GM21528 (cell line): Measurements from ENCODE around the gene CHRNA3.
"Not testable (repeated sequence)": the region's sequence is repeated elsewhere in the genome, so short reads cannot be mapped to it uniquely, and the experiment has no call there.

Experiments
- ATAC-seq: cut with Tn5 transposase; IDR thresholded peaks from one replicate; pipeline ENCODE4 v1.9.1; 2021; ENCODE audit warnings: mild to moderate bottlenecking, moderate library complexity; ENCODE audit not compliant: unreplicated experiment, low FRiP score

The CHRNA3 gene

DNA sequence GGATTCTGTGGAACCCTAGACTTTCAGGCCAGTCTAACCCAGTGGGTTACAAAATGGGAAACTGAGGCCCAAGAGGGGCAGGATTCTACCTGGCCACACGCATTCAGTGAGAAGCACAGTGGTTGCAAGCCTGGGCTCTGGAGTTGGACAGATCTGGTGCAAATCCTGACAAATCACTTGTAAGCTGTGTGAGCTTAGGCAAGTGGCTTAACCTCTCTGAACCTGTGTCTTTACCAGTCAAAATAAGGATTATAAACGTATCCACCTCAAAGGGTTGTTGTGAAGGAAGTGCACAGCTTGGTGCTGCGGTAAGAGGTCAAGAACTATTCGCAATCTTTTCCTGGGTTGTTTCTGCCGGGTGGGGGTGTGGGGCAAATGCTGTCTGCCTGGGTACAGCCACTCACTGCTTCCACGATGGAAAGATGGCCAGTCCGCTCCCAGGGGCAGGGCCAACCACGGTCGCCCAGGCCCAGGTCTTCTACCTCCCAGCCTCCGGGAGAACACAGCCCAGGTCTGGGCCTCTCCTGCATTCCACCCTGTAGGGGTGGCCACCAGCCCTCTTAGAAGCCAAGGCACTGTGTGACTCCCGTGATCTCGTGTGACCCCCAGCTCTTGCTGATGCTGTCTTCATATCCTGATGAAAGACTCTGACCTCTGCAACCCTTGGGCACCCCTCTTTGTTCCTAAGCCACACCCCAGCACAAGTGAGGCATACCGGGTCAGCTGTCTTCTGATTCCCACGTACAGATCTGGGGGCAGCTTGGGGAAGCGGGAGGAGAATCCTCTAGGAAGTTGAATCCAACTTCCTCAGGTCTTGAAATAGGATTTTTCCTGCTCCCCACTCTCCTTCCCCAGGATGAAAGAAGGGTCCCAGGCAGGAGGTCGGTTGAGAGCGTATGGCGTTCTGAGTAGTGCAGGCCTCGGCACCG is 1.5 kb downstream of the CHRNA3 start:
- no peak for ATAC-seq

DNA sequence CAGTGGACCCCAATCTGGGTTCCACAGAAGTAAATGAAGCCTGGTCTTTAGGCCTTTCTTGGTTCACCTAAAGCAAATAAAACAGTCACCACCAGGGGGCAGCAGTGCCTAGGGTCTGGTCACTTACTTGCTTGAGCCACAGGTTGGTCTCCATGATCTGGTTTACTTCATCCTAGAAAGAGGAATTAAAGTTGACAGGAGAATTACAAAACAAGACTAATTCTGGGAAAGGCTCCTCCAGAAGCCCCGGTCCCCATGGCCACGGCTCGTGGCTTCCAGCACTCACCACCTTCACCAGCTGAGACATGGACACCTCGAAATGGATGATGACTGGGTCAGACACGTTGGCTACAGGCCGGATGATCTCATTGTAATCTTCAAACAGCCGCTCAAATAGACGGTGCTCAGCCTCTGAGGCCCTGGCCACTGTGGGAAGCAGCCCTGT is 2.3 kb downstream of the CHRNA3 start:
- no peak for ATAC-seq

DNA sequence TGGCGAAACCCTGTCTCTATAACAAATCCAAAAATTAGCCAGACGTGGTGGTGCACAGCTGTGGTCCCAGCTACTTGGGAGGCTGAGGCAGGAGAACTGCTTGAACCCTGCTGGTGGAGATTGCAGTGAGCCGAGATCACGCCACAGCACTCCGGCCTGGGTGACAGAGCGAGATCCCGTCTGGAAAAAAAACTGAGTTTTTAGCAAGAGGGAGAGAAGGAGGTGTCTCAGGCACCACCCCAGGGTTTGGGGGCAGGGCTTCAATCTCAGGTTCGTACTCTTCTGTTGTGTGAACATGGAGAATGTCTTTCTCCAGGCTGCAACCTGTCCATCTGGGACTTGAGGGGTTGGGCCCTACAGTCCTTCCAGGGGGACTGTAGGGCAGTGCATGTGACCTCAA is 2.7 kb downstream of the CHRNA3 start:
- ATAC-seq, result no peak

DNA sequence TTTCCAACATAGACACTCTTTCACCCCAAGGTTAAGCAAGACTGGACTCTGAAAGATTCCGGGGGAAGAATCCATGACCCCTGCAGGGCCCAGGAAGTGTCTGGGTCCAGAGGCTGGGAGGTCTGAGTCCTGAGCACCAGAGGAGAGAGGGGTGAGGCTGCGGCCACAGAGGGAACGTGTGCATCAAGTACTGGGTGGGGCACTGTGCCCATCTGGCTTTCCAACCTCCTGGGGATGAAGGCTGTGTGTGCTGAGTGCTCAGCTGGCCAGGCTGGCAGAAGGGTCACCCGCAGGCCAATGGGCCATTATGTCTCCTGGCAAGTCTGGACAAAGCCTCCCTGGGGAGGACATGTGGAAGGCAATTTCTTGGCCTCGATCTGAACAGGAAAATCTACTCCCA is 3.3 kb downstream of the CHRNA3 start:
- ATAC-seq, result no peak

DNA sequence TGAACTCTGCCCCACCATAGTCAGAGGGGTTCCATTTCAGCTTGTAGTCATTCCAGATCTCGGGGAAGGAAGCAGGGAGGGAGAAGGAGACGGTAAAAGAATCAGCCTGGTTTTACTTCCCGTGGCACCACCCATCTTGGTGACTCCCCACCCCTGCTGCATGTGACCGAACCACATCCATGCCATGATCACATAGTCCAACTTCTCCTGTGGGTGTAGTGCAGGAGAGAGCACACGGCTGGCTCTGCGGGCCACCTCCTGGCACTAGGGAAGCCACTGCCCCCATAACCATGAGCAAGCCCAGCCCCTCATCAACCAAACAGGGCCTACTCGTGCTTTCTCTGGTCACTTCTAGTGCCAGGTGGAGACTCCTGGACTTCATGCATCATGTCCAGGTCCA is 3.7 kb downstream of the CHRNA3 start:
- ATAC-seq, result no peak

DNA sequence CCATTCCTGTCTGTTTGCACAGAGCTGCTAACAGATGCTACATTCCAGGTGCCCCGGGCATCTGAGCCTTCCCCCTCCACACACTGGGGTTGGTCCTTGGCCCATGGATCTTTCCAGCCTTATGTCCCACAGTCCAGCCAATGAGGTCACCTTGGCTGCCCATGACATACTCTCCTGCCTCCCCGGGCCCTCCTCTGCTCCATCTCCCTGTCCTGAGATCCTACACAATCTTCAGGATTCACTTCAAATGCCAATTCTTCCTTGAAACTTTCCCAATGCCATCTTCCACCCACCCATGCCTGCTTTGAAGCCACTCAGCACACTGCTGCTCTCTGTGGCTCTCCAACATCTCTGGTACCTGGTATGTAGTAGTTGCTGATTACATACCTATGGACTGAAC is 4.3 kb downstream of the CHRNA3 start:
- no peak for ATAC-seq

DNA sequence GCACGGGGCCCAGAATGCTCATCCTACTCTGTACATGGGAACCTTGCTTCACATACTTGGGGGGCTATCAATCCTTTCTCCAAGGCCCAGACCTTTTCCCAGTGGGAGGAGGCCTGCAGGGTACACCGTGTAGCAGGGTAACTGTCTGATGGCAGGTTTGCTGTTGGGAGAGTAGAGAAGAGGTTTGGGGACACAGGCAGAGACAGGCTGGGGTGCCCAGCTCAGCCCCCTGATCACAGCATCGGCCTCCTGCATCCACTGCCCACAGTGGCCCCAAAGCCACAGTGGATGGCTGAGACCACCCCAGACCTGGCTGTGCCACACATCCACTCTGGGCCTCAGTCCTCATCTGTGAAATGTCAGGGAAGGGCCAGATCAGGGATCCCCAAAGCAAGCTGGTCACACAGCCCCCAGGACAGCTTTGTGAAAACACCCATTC is 5.6 kb downstream of the CHRNA3 start:
- ATAC-seq, result no peak

DNA sequence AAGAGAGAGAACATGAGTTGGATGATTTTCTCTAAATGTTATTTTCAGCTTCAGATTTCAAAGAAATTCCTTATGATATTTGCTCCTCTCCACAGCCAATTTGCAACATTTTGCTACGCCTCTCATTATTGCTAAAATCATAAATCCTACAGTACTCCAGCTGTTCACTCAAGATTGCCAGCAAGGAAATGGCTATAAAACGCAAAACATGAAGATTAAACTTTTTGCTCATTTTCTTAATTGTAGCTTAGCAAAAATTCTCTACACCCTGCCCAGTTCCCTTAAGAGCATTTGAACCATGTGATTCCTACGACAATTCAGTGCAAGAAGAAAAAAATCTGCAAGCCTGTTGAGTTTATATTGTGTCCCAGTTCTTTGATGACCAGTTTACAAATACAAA is 6.8 kb downstream of the CHRNA3 start:
- ATAC-seq, result no peak

DNA sequence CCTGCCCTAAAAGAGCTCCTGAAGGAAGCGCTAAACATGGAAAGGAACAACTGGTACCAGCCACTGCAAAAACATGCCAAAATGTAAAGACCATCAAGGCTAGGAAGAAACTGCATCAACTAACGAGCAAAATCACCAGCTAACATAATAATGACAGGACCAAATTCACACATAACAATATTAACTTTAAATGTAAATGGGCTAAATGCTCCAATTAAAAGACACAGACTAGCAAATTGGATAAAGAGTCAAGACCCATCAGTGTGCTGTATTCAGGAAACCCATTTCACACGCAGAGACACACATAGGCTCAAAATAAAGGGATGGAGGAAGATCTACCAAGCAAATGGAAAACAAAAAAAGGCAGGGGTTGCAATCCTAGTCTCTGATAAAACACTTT is 11.2 kb downstream of the CHRNA3 start:
- ATAC-seq, result not testable (repeated sequence)

DNA sequence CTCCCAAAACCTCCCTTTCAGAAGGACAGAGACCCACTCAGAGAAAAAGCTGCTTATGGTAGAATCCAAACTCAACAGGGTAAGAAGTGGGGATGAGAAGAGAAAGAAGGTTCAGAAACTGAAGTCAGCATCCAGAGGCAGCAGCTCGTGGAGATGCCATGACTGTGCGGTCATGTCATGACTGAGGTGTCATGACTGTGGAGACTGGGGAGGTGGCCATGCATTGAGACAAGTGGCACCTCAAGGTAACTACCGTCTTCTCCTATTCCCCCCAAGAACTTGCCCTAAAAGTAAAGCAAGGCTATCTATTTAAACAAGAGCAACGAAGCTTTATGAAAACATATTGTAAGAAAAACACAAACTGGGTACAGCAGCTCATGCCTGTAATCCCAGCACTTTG is 15.1 kb downstream of the CHRNA3 start:
- no peak for ATAC-seq

DNA sequence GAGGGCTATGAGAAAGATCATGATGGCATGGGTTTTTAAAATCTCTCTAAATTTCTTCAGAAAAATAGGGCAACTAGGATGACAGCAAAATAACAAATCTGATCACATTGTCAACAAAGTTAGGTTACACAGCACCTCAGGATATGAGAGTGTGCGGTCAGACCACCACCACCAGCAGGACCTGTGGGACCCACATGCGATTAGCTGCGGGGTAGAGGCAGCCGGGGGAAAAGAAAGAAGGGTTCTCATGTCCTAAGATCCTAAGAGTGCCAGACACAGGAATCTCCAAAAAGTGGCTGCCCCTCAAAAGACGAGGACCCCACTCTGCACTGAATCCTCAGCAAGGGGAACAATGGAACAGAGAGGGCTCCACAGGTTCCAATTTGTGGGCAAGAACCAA is 15.6 kb downstream of the CHRNA3 start:
- no peak for ATAC-seq

DNA sequence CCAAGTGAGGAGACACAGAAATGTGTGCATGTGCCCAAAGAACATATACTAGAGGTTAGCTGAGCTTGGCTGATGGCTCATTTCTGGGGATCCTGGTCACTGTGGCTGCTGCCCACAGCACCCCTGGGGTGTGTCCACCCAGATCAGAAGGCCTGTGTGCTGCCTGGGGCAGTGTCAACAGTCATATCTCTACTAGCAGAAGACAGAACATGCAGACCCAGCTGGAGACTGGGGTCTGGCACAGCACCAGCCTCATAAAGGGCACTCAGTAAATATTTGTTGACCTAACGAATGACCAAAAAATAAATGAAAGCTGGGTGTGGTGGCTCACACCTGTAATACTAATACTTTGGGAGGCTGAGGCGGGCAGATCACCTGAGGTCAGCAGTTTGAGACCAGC is 16.4 kb downstream of the CHRNA3 start:
- ATAC-seq, result no peak

DNA sequence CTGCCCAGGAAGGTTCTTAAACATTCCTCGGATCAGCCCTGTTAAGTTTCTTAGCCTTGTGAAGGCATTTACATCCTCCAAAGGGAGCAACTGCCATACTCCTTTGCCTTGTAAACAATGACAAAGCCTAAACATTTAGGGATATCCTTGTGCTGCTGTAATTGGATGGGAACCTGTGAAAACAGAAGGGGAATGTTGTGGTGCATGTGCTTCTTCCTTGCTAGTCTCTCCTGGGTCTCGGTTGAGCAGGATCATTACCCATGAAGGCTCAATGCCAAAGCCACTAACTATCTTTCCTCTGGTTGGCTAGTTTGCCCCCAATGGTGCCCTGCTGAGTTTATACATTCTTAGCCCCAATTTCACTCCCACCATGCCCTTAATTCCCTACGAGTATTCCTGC is 17.3 kb downstream of the CHRNA3 start:
- ATAC-seq, result no peak

DNA sequence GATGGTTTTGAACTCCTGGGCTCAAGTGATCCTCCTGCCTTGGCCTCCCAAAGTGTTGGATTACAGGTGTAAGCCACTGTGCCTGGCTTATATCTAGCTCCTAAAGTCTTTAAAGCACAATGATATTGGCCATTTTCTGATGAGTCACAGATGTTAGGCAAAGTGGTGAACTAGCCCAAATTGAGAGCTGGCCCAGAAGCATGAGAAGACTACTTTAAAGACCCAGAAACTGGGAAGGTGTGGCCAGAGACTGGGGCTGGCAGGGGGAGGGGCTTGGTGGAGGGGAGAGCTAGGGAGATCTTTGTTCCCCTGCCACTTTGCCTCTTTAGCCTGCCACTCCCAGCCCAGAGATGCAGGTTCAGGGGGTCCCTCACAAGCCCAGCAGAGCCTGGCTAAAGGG is 21.6 kb downstream of the CHRNA3 start:
- no peak for ATAC-seq

DNA sequence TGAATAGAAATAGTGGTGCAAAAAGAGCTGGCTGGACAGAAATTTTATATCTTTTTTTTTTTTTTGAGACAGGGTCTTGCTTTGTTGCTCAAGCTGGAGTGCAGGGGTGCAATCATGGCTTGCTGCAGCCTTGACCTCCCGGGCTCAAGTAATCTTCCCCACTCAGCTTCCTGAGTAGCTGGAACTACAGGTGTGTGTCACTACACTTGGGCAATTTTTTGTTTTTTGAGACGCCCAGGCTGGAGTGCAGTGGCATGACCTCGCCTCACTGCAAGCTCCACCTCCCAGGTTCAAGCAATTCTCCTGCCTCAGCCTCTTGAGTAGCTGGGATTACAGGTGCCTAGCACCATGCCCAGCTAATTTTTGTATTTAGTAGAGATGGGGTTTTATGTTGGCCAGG is 22.4 kb downstream of the CHRNA3 start:
- ATAC-seq, result no peak

DNA sequence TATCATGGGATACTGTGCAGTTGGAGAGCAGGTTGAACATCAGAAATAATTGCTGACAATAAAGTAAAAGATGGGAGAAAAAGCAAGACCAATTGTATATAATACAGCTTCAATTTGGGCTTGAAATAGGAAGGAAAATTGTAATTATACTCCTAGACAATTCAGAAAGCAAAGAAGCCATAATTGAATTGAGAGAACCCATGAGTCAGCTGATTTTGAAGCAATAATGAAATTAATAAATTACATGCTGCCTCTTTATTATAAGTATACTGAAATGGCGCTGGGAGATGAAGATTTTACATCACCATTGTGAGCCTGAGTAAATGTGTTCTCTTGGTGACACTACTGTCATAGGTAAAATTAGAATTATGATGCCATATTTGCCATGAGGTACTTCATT is 23.2 kb downstream of the CHRNA3 start:
- no peak for ATAC-seq

DNA sequence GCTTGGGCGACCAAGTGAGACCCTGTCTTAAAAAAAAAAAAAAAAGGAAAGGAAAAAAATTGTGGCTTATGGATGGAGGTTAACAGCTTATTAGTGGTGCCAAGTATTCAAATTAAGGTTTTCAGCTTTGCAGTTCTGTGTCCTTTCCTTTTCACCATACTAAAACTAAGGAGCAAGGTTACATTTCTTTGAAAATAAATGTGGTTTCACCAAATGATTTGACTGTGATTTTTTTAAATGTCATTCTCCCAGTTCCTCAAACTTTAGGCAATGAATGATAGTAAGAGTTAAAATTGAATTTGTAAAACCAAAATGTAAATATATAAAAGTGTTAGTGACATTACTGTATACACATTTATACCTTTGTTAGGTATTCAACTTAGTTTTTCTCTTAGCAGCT is 45.9 kb downstream of the CHRNA3 start:
- no peak for ATAC-seq

DNA sequence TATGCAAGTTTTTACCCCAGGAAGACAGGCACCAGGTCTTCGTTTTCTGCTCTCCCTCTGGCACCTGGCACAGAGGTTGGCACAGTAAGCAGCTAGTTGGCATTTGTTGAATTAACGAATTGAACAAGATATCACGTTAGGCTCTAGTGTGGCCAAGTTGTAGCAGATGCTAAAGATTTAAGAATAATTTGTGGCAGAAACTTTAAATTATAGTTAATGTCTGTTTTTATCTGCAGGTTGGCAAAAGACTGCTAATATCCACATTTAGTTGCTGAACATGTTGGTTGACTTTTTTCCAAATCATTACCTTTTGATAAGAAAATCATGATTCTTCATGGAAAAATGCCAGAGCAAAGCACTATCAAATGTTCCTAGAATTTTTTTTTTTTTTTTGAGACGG is 47.4 kb downstream of the CHRNA3 start:
- ATAC-seq, result no peak

DNA sequence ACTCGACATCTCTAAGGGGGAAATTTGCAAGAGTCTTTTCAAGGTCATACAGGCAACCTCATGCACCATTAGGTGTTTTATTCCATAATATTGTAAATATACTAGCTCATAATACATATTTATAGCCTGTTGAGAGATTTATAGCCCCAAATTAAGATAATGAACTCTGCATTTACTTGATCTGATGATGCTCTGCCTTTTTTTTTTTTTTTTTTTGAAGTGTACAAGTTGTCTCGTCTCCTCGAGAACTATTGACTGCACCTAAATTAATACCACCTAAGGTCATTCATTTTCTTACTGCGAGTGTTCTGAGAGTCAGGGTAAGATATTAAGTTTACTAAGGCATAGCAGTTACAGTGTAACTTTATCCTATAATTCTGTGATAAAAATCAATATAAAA is 49.4 kb downstream of the CHRNA3 start:
- ATAC-seq, result no peak

DNA sequence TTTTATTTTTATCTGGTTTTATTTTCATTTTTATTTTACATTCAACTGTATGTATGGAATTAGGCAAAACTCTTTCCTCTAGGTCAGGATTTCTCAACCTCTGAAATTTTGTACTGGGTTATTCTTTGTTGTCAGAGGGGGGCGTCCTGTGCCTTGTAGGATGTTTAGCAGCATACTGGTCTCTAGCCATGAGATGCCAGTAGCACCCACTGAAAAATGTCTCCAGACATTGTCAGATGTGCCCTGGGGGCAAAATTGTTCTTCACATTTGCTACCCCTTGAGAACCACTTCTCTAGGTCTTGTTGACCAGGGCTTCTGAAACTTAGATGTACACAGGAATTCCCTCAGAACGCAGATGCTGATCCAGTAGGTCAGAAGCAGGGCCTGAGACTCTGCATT is 50.1 kb downstream of the CHRNA3 start:
- no peak for ATAC-seq

DNA sequence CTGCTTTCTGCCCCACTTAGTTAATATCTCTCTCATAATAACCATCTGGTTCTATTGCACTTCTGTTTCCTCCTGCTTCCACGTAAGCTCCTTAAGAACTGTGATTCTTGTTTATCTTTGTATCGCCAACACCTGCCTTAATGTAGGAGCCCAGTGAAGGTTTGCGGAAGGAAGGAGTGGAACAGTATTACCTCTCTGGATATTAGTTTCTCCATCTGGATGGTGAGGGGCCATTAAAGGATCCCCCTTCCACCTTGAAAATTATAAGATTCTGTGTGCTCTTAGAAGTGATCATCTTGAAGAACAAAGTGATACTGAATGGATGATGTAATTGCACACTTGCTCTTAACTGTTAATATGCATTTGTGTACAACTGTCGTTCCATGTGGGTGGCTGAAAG is 53.3 kb downstream of the CHRNA3 start:
- ATAC-seq, result no peak

DNA sequence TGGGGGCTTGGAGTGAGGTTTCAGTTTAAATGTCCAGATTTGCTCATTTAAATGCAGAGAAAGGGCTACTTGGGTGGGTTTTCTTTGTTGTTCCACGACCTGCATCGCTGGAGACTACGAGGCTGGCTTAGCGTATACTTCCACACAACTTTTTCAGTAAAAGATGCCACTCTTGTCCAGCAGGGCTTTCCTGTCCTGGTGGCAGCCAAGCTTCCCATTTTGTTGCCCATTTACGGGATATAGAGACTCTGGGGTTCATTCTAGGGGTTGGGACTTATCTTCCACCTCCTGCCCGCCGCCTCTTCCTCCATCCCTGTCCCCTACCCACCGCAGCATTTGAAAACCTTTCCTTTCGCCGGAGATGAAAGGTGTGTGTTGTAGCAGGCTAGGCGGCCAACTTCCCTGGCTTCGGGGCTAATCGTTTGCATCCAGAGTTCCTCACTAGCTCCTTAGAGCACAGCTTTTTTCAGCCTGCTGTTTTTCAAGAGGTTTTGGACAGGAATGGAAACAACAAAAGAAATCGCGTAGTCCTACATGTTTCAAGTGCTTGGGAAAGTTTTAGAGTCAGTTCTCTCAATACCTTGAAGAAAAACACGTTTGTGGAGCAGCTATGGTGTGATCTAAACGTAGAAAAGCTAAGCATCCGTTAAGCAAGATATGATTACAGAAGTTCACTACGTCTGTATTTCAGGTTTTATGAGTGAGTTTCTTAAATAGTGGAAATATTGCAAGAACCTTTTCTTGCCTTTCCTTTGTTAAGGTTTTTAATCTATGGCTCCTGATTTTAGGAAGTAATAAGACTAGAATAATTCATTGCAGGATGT is 54.6 kb downstream of the CHRNA3 start:
- peak; percentile 14 for ATAC-seq
